IPS DF 4.7 (cell line): ENCODE data around the gene PRDM16.

Experiments used
- DNase-seq: peaks from one replicate; pipeline ENCODE4 v3.0.0-alpha.2; 2013; ENCODE audit warnings: low spot score; ENCODE audit errors: extremely low read depth

The PRDM16 gene

DNA sequence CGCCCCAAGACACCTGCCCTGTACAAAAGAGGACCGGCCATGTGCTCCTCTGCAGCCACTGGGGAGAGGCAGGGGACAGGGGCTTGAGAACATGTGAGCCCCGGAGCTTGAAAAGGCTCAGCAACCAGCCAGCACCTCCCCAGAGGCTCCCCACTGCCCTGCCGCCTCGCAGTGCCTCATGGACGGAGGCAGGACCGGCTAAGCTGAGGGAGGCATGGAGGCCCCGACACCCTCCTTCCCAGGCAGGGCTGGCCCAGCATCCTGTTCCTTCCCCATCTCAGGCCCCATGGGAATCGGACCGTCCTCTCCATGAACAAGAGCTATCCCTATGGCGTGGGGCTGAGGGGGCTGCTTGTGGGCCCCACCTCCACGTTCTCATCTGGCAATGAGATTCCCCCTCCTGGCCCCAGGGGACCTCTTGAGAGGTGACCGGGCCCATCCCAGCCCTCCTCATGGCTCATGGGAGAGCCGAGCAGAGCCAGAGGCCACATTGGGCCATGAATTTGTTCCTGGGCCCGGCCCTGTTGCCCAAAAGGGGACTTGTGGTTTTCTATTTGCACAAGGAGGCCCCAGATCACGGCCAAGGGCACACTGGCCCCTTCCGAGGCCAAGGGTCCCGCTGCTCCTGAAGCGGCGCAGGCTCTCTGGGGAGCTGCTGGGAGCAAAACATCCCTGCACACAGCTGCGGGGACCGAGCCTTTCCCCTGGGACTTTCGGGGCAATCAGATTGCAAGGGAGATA lies 320.3 kb downstream of the PRDM16 start:
- DNase-seq = no peak

GRCh38 chr1:3390291-3390690 lies 321.3 kb downstream of the PRDM16 start:
- no peak for DNase-seq

DNA sequence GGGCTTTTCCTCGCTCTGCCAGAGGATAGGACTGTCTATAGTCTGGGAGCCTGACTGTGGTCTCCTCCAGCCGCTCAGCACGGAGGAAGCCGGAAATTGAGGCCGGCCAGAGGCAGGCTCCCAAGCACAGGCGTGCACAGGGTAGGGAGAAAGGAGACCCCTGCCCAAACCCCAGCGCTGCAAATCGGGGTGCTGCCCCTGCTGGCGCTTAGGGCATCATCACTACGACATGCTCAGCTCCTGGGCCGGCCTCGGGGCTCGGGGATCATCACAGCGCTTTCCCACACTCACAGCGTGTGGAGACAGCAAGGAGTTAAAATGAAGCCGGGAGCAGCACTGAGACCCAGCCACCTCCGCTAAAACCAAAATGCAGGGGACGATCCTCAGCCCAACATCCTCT lies 322.7 kb downstream of the PRDM16 start:
- DNase-seq = no peak

- no peak for DNase-seq
These were observed 324.3 kb downstream of the PRDM16 start for GRCh38 chr1:3393024-3393986.

DNA sequence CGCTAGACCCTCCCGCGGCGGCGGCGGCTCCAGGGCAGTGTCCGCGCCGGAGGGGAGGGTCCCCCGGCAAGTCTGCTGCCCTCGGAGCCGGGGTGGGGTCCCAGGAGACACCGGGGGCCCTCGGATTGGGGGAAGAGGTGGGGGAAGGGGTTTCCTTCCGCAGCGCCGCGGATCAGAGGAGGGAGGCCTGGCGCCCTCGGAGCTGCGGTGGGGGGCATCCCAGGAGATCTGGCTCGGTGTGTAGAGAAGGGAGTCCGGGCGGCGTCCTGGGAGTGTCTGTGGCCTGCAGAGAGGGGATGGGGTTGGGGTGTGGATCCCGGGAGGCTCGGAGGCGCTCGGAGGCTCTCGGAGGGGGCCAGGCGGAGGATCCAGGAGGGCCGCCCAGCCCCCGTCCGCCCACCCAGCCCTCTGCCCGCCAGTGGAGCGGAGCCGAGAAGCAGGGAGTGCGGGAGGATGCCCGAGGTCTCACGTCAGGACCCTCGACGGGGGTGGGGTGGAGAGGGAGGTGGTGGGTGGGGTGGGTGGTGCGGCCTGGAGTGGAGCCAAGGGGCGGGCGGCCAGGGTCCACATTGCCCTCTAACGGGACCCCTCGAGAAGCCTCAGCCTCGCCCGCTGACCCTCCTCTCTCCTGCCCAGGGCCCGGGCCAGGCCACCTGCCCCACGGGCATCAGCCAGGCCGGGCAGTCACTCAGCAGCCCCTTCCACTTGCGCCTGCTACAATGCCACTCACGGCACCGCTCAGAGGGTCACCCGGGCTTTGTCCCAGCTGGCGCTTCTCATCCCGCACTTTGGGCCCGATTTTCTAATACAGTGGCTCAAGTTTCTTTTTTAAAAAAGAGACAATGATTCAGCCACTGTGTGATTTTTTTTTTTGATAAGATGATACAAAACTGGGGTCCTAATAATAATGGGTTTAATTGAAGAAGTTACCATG lies 325.3 kb downstream of the PRDM16 start:
- DNase-seq = no peak

- no peak for DNase-seq
These were observed 327.4 kb downstream of the PRDM16 start for GRCh38 chr1:3396411-3396810.

GRCh38 chr1:3397311-3397710 lies 328.3 kb downstream of the PRDM16 start:
- no peak for DNase-seq

GRCh38 chr1:3398396-3399140 lies 329.6 kb downstream of the PRDM16 start:
- no peak for DNase-seq

- DNase-seq = no peak
These were observed 330.7 kb downstream of the PRDM16 start for GRCh38 chr1:3399732-3400131.

- DNase-seq = no peak
These were observed 332.7 kb downstream of the PRDM16 start for GRCh38 chr1:3401585-3402257.

GRCh38 chr1:3402258-3403010 lies 333.4 kb downstream of the PRDM16 start:
- DNase-seq = no peak

DNA sequence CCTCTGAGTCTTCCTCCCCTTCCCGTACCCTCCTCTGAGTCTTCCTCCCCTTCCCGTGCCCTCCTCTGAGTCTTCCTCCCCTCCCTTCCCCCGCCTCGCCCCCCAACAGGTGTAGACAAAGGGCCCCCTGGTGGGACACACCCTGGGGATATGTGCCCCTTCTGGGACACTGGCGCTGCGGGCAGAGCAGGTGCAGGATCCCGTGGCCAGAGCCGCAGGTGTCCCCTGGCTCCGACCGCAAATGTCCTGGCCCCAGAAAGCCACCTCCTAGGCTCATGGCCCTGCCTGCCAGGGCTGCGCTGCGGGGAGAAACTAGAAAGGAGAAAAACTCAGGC lies 334.0 kb downstream of the PRDM16 start:
- DNase-seq = no peak

DNA sequence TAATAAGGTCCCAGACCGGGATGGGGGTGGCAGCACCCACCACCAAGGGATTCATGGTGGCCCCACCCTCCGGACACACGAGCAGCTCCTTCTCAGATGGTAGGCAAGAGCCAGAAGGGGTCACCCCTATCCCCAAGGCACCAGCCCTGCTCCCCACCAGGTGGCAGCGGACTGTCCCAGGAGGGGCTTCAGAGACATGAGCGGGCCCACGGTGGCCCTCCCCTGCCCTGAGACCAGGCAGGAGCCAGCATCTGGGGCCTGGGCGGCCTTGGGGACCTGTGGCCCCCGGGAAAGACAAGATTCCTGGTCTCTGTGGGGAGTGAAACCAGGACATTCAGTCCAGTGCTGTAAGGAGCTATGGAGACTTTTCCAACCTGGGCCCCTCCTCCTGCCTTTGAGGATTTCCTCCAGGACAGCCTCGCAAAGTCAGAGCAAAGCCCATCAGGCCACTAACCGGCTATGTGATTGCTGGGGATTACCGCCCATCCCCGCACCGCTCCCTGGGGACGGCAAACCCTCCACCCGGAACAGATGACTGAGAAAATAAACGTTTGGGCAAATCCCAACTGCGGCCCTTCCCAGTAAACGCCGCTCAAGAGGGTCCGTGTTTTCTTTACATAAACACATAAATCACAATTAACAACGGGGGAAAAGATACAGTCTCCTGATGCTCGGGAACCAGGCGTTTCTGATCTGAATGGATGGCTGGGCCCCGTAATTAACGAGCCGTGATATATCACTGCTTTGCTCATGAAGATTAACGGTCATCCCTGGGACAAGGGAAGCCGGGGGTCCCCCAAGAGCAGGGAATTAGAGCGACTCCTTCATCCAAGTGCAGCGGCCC lies 334.6 kb downstream of the PRDM16 start:
- DNase-seq = no peak

GRCh38 chr1:3404301-3404700 lies 335.3 kb downstream of the PRDM16 start:
- DNase-seq = no peak

GRCh38 chr1:3404801-3405200 lies 335.8 kb downstream of the PRDM16 start:
- DNase-seq = no peak

GRCh38 chr1:3405491-3405890 lies 336.5 kb downstream of the PRDM16 start:
- DNase-seq = no peak

DNA sequence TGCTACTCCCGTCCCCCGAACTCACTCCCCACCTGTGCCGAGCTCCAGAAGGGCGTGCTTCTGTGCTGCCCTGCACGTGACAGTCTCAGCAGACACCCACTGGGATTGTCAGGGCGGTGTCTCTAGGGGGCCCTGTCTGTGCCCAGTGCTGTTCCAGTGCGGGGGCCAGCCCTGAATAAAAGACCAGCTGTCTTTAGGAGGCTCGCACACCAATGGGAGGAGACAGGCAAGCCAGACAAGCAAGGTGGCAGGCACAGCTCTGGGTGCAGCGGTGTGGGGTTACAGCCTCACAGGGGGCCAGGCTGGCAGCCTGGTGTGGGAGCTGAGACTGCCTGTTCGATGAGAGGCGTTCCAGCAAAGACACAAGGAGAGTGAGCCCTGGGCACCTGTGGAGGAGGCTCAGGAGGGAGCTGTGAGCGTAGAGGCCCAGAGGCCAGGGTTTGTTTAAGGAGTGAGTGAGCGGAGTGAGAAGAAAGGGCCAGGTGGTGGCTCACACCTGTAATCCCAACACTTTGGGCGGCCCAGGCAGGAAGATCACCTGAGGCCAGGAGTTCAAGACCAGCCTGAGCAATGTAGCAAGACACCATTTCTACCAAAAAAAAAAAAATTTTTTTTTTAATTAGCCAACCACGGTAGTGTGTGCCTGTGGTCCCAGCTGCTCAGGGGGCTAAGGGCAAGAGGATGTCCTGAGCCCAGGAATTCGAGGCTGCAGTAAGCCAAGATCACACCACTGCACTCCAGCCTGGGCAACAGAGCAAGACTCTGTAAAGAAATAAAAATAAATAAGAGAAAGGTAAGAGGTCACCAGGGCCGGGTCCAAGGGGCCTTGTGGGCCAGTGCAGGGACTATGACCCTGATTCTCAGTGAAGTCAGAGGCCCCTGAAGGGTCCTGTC lies 337.2 kb downstream of the PRDM16 start:
- DNase-seq = no peak

DNA sequence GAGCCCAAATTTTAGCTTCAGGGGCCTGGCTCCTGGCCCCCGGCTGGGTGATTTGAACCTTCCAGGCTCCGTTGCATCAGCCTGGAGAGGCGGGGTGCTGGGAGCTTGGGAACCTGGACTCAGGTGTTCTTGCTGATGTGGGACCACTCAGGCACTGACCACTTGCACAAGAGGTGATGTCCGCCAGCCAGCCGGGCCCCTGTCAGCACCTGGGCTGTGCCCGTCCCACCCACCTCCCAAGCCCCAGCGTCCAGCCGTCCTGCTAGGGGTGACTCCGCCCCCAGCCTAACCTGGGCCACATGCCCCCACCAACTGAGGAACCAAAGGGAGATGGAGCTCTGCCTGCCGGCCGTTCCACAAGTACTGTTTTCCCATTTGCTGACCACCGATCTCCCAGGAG lies 338.0 kb downstream of the PRDM16 start:
- DNase-seq = no peak
